H1 (cell line): ENCODE data around the gene IL1RAPL1. TPM values are rescaled to one million over a fixed set of nuclear protein-coding genes. Genes with fewer than 3 reads are reported as not detected.

Source experiments
- CTCF ChIA-PET: fragments of 300-600 bp; sonication (Branson Sonifier 250); formaldehyde crosslinking; loops from one replicate; lab custom pipeline; 2021; ENCODE audit not compliant: partially characterized antibody; lab: Charles Lee
- POLR2A ChIA-PET: fragments of 300-600 bp; sonication (Branson Sonifier 250); formaldehyde crosslinking; loops from one replicate; lab custom pipeline; 2021; ENCODE audit warnings: inconsistent platforms; ENCODE audit not compliant: partially characterized antibody; lab: Charles Lee
- DNase-seq, 2 experiments: peaks; one replicate each; pipeline versions ENCODE4 v3.0.0 to v3.0.0-alpha.2; 2010 to 2022; ENCODE audit warnings: low spot score in 2 of 2, low read depth in 1 of 2, mixed read lengths in 1 of 2
- FAIRE-seq: peaks from 2 replicates; lab custom pipeline; 2011; peaks lifted over from hg19 to GRCh38; lab: Jason Lieb, UNC
- H2AFZ ChIP-seq: 2 replicates; pipeline ENCODE4 v1.8.1; 2012; ENCODE audit warnings: low read length, inconsistent platforms
- H2AK5ac ChIP-seq: 2 replicates; pipeline ENCODE4 v1.6.1; 2013; ENCODE audit warnings: low read depth, low read length
- H2BK120ac ChIP-seq: replicated peaks from 2 replicates; pipeline ENCODE3; 2013; ENCODE audit warnings: low read depth, low read length, inconsistent platforms
- H2BK12ac ChIP-seq: 2 replicates; pipeline ENCODE4 v1.6.1; 2013; ENCODE audit warnings: low read depth, low read length
- H2BK15ac ChIP-seq: 2 replicates; pipeline ENCODE4 v1.6.1; 2013; ENCODE audit warnings: low read length
- H2BK20ac ChIP-seq: 2 replicates; pipeline ENCODE4 v1.6.1; 2013; ENCODE audit warnings: low read length
- H2BK5ac ChIP-seq: 2 replicates; pipeline ENCODE4 v1.6.1; 2013; ENCODE audit warnings: low read depth, low read length
- H3K14ac ChIP-seq: 2 replicates; pipeline ENCODE4 v1.6.1; 2013; ENCODE audit warnings: inconsistent platforms; ENCODE audit not compliant: insufficient read length
- H3K18ac ChIP-seq: 2 replicates; pipeline ENCODE4 v1.6.1; 2013; ENCODE audit warnings: low read length; ENCODE audit errors: extremely low read depth
- H3K23ac ChIP-seq: 2 replicates; pipeline ENCODE4 v1.6.1; 2013; ENCODE audit warnings: inconsistent platforms; ENCODE audit not compliant: insufficient read length
- H3K23me2 ChIP-seq: 2 replicates; pipeline ENCODE4 v1.6.1; 2013; ENCODE audit warnings: low read depth, low read length
- H3K27ac ChIP-seq: 2 replicates; pipeline ENCODE4 v1.6.1; 2011; ENCODE audit warnings: low read depth, low read length, inconsistent platforms
- H3K27me3 ChIP-seq, 4 experiments: replicated peaks in 1 of 4; 1 replicate in 1 of 4; 2 replicates in 3 of 4; pipeline versions ENCODE4 v1.6.1 to v1.8.1; 2011 to 2013; ENCODE audit warnings: low read length in 3 of 4, mild to moderate bottlenecking in 3 of 4, inconsistent platforms in 2 of 4, mixed read lengths in 2 of 4, moderate library complexity in 1 of 4; ENCODE audit not compliant: control insufficient read depth in 3 of 4, insufficient read depth in 3 of 4; ENCODE audit errors: extremely low read depth in 1 of 4
- H3K36me3 ChIP-seq, 4 experiments: 2 replicates each; pipeline versions ENCODE4 v1.6.1 to v1.8.1; 2011 to 2013; ENCODE audit warnings: mild to moderate bottlenecking in 4 of 4, low read length in 3 of 4, moderate library complexity in 2 of 4, control low read depth in 1 of 4, inconsistent platforms in 1 of 4; ENCODE audit not compliant: insufficient read depth in 4 of 4, control insufficient read depth in 2 of 4
- H3K4ac ChIP-seq: replicated peaks from 2 replicates; pipeline ENCODE3; 2013; ENCODE audit warnings: low read length, low read depth, mixed read lengths, inconsistent platforms; ENCODE audit not compliant: insufficient read length
- H3K4me1 ChIP-seq, 4 experiments: replicated peaks in 1 of 4; 1 replicate in 1 of 4; 2 replicates in 3 of 4; pipeline versions ENCODE4 v1.6.1 to v1.8.1; 2011 to 2013; ENCODE audit warnings: low read length in 3 of 4, inconsistent platforms in 2 of 4, mixed read lengths in 1 of 4; ENCODE audit not compliant: insufficient read depth in 4 of 4, control insufficient read depth in 3 of 4
- H3K4me2 ChIP-seq, 2 experiments: 2 replicates each; pipeline versions ENCODE4 v1.6.1 to v1.8.1; 2011 to 2013; ENCODE audit warnings: low read depth in 2 of 2, low read length in 2 of 2, control low read depth in 1 of 2, inconsistent platforms in 1 of 2, mild to moderate bottlenecking in 1 of 2; ENCODE audit not compliant: insufficient read depth in 1 of 2
- H3K4me3 ChIP-seq, 4 experiments: fragments of 200-600, 300-600 bp in 1 of 4; sonication (generic), shearing (Covaris generic), sonication (Bioruptor Twin) in 1 of 4; 2 replicates each; pipeline versions ENCODE4 v1.5.1 to v1.8.1; 2011 to 2016; ENCODE audit warnings: low read length in 4 of 4, low read depth in 3 of 4, control low read depth in 2 of 4, inconsistent platforms in 2 of 4, mild to moderate bottlenecking in 2 of 4, mixed read lengths in 1 of 4, moderate library complexity in 1 of 4; ENCODE audit not compliant: insufficient read depth in 2 of 4; ENCODE audit errors: extremely low read depth in 1 of 4
- H3K56ac ChIP-seq: replicated peaks from 2 replicates; pipeline ENCODE3; 2013; ENCODE audit warnings: low read depth, mild to moderate bottlenecking, mixed read lengths, low read length, inconsistent platforms; ENCODE audit not compliant: insufficient read length
- H3K79me1 ChIP-seq: 2 replicates; pipeline ENCODE4 v1.6.1; 2013; ENCODE audit warnings: low read depth, low read length, control low read depth
- H3K79me2 ChIP-seq, 2 experiments: 2 replicates each; pipeline versions ENCODE4 v1.6.1 to v1.8.1; 2012 to 2013; ENCODE audit warnings: low read length in 2 of 2, mild to moderate bottlenecking in 2 of 2, inconsistent platforms in 1 of 2; ENCODE audit not compliant: insufficient read depth in 2 of 2, control insufficient read depth in 1 of 2
- H3K9ac ChIP-seq, 4 experiments: replicated peaks in 1 of 4; 1 replicate in 1 of 4; 2 replicates in 3 of 4; pipeline versions ENCODE4 v1.6.1 to v1.8.1; 2011 to 2013; ENCODE audit warnings: low read depth in 3 of 4, low read length in 3 of 4, control low read depth in 2 of 4, mild to moderate bottlenecking in 2 of 4, moderate library complexity in 2 of 4, inconsistent platforms in 1 of 4; ENCODE audit errors: extremely low read depth in 1 of 4
- H3K9me3 ChIP-seq, 2 experiments: 2 replicates each; pipeline versions ENCODE4 v1.6.1 to v1.8.1; 2012 to 2013; ENCODE audit warnings: mild to moderate bottlenecking in 2 of 2, moderate library complexity in 2 of 2, control low read depth in 1 of 2, inconsistent platforms in 1 of 2, low read depth in 1 of 2, low read length in 1 of 2, mixed read lengths in 1 of 2; ENCODE audit not compliant: insufficient read depth in 2 of 2
- H4K20me1 ChIP-seq, 2 experiments: replicated peaks in 1 of 2; 2 replicates each; pipeline versions ENCODE3 to v1.8.1; 2011 to 2013; ENCODE audit warnings: inconsistent platforms in 2 of 2, low read length in 2 of 2, mild to moderate bottlenecking in 1 of 2; ENCODE audit not compliant: insufficient read depth in 2 of 2, control insufficient read depth in 1 of 2
- H4K5ac ChIP-seq: 2 replicates; pipeline ENCODE4 v1.6.1; 2013; ENCODE audit warnings: low read length, low read depth, mixed read lengths, inconsistent platforms; ENCODE audit not compliant: insufficient read length
- H4K8ac ChIP-seq: 2 replicates; pipeline ENCODE4 v1.8.0; 2013; ENCODE audit warnings: mild to moderate bottlenecking, moderate library complexity, low read length, inconsistent platforms; ENCODE audit not compliant: insufficient read depth; ENCODE audit errors: extremely low read depth
- H4K91ac ChIP-seq: replicated peaks from 2 replicates; pipeline ENCODE3; 2013; ENCODE audit warnings: low read length, mixed read lengths, inconsistent platforms; ENCODE audit not compliant: insufficient read length
- CHD7 ChIP-seq: fragments of 300-600 bp; sonication (generic); IDR thresholded peaks from 2 replicates; pipeline ENCODE4 v1.7.1; 2012; ENCODE audit warnings: low read length, moderate library complexity, mild to moderate bottlenecking, inconsistent platforms; ENCODE audit not compliant: insufficient replicate concordance
- WGBS, 2 experiments: shearing (Covaris generic) in 1 of 2; methylation state at CpG; one replicate each; pipeline versions ENCODE4 v1.1.6 to v1.1.7; 2013 to 2015; ENCODE audit warnings: low lambda C conversion rate in 2 of 2, mixed read lengths in 2 of 2, inconsistent platforms in 1 of 2, low coverage in 1 of 2, missing lambda C conversion rate in 1 of 2; ENCODE audit not compliant: insufficient replicate concordance in 2 of 2, insufficient coverage in 1 of 2, insufficient read length in 1 of 2; ENCODE audit errors: extremely low coverage in 1 of 2, missing lambda C conversion rate in 1 of 2; 5-methylcytosine and 5-hydroxymethylcytosine counted together
- polyA plus RNA-seq, 7 experiments: library from polyadenylated mRNA; depleted of rRNA in 3 of 7; stranded (reverse) in 5 of 7; unstranded in 2 of 7; fragments of >200 nt in 5 of 7; fragments of 200-250 nt in 2 of 7; gene quantifications; 1 replicate in 5 of 7; 2 replicates in 1 of 7; 4 replicates in 1 of 7; pipeline versions ENCODE4 v1.2.1 to v1.2.3, GENCODE V29; 2011 to 2013; ENCODE audit warnings: missing spikeins in 2 of 7, mixed read lengths in 2 of 7
- total RNA-seq: library from RNA; stranded (reverse); fragmentation: NEBNext Ultra II Directional; extraction: Animal tissue kit (Norgen Biotek cat#: 25700); gene quantifications from 2 replicates; pipeline ENCODE4 v1.2.1, GENCODE V29; 2021

The IL1RAPL1 gene
- total and polyA plus RNA-seq, 2 of the 8 experiments (the other 6 are each of a cell fraction or from before 2014, with no cell fraction given), result 0.11 to 0.35 TPM

DNA sequence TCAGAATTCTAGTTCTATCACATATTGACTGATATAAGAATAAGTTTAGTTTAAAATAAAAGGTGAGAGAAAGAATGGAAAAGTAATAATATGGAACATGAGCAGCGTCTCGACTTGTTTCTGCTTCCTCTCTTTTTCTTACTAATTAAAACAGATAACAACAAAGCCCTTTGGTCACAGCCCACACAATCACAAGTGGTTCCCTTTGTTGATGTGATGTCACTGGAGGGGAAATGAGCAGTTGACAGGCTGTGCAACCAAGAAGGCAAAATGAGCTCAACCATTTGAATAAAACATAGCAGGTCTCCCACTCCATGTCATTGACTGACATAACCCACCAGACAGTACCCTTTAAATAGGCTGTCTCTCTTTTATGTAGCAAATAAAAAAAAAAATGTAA is 1285.6 kb downstream of the IL1RAPL1 start:
- no peak overlapping the region for H4K5ac ChIP-seq
- FAIRE-seq (no peak), DNase-seq (no peak)
- no peaks in the 10 kb centered on the region for H4K20me1 ChIP-seq
- no peak overlapping the region for H2BK12ac ChIP-seq
- no CpG with 5 or more reads among the region's 2 CpGs for WGBS, 2 experiments
- H2BK20ac ChIP-seq, result no peak overlapping the region
- no peaks in the 10 kb centered on the region for H3K9me3 ChIP-seq
- H4K91ac ChIP-seq, result no peak overlapping the region
- H3K4me3 ChIP-seq, result no peak overlapping the region
- no peaks in the 10 kb centered on the region for H3K4me1 ChIP-seq
- no peaks in the 10 kb centered on the region for H3K79me2 ChIP-seq
- no peak overlapping the region for H3K23ac ChIP-seq
- H3K56ac ChIP-seq, result no peak overlapping the region
- POLR2A ChIA-PET, result no interaction called here
- H2BK120ac ChIP-seq, result no peak overlapping the region
- no peak overlapping the region for H3K9ac ChIP-seq
- H2BK15ac ChIP-seq, result no peak overlapping the region
- no peaks in the 10 kb centered on the region for H3K36me3 ChIP-seq
- no peak overlapping the region for H2BK5ac ChIP-seq
- no peak overlapping the region for H3K14ac ChIP-seq
- no peak overlapping the region for H2AFZ ChIP-seq
- H4K8ac ChIP-seq, result no peak overlapping the region
- no peaks in the 10 kb centered on the region for H3K27me3 ChIP-seq
- H2AK5ac ChIP-seq, result no peak overlapping the region
- H3K79me1 ChIP-seq, result no peaks in the 10 kb centered on the region
- no peak overlapping the region for H3K4me2 ChIP-seq
- no peak overlapping the region for H3K18ac ChIP-seq
- CTCF ChIA-PET, result no interaction called here
- no peaks in the 10 kb centered on the region for H3K23me2 ChIP-seq
- no peak overlapping the region for H3K4ac ChIP-seq
- no peak overlapping the region for H3K27ac ChIP-seq
- TF ChIP-seq CHD7, result no peak
